Stimulated activated CD8-positive, alpha-beta memory T cell treated with anti-CD3 and anti-CD28 coated beads, Interleukin-7, amount 100 ng/mL, for 48 hours (primary cell): Measurements from ENCODE around the gene THOP1.

ENCODE experiments used
- DNase-seq, 2 donors: peaks; one replicate each; pipeline ENCODE4 v3.0.0-alpha.2; 2020; ENCODE audit warnings: low read depth in 1 of 2; ENCODE audit errors: extremely low read depth in 1 of 2

THOP1 gene

DNA sequence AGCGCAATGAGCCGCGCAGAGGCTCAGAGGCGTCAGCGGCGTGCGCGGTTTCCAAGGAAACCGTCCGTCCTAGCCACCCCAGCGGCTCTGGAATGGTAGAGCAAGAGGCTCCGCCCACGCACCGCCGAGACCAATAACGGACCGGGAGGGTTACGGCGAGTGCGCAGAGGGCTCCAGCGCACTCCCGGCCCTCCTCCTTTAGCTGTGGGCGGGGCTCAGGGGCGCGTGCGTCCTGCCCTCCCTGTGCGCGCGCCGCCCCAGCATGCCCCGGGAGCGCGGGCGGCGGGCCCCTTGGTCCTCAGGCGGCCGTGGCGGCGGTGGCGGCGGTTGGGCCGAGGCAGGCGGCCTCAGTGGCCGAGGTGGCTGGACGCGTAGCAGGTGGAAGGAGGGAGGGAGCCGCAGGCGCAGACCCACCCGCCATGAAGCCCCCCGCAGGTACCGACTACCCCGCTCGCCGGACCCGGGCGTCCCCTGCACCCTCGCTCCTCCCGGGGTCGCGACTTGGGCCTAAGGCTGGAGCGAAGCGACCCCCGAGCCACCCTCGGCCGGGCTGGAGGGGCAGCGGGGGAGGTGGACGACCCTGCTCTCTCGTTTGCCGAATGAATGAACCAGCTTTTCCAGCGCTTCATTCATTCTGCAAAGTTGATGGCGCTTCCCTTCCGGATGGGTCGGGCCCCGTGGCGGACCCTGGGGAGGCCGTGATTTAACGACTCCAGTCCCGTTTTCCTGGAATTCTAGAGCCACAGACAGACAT lies at the start of gene THOP1:
THOP1 (plus strand) TSS at position 260 of the 754 bp plus-strand sequence; CDS start at position 420, 160 bp downstream.
- DNase-seq = peak; percentile 99 to 100

DNA sequence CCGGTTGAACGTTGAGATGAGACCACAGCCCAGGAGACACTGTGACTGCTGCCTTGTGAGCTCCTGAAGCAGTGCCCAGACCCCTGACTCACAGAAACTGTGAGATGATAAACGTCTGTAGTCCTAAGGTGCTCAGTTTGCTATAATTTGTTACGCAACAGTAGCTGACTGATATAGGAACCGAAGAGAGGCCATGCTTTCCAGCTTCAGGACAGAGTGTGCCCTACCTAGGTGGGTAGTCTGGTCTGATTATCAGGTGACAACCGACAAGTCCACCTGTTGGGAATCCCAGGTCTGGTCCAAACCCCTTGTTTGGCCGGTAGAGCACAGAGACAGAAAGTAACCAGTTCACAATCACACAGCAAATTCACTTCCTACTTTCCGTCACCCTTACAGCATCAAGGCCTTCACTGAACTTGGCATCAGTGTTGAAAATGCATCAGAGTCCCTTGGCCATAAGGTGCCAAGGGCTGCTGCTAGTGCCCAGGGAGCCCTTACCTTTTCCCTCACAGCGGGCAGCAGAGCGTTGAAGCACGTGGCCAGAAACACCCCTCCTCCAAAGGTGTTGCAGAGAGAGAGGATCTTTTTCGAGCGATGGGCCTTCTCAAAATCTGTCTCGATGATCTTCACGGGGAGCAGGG lies 48.6 kb upstream of the THOP1 start:
- DNase-seq = no peak

DNA sequence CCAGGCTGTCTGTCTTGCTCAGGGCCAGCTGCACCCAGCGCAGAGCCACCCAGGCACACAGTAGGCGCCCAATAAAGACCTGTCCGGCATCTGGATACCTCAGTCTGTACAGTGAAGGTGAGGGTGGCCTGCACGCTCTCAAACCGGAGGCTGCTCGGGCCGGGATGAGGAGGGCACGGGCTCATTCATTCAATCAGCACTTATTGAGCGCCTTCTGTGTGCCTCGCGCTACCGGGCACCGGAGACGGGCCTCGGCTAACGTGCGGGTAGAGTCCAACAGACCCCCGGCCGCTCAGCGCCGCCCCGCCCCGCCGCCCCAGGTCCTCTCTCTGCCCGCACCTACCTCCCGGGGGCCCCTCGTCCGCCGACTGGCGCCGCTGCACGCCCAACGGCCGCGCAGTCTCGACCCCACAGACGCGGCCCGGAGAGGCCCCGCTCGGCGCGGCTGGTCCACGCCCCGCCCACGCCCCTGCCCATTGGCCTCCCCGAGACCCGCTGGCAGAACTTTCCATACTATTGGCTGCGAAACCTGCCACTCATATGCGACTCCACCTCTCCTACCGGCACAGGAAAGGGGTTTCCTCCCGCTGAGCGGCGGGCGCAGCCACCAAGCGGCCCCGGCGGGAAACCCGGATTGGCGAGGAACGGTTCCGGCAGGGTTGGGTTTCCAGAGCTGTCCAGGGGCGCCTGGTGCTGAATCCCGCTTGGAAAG lies 45.5 kb upstream of the THOP1 start, which contains the start of gene SLC39A3:
SLC39A3 (minus strand) TSS at position 416 of the 712 bp plus-strand sequence. CDS start 2,760 bp downstream, outside the sequence.
- DNase-seq = peak; percentile 96 to 98

DNA sequence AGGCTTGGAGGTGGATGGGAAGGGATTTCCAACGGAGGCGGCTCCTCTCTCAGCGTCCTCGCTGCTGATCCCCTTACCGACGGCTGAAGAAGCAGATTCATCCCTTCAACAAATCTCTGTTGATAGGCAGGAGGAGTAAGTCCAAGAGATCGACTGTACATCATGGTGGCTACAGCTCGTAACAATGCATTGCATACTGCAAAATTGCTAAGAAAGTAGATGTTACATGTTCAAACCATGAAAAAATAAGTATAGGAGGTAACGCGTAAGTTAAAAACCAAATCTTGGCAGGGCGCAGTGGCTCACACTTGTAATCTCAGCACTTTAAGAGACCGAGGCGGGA lies 45.0 kb upstream of the THOP1 start:
- no peak for DNase-seq

DNA sequence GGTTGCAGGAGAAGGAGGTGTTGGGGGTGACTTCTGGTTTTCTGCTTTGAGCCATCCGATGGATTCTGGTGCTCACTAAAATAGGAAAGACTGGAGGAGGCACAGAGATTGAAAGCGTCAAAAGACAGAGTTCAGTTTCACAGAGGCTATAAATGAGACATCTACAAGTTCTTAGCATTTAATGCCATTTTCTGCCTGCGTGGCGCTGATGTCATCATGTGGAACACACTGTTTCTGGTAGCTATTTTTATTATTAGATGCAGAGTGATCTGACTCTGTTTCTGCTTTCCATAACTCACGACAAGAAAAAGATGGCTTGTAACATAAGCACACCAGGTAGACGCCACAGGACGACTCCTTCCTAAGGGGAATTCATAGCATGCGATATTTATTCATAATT lies 42.2 kb upstream of the THOP1 start:
- no peak for DNase-seq

DNA sequence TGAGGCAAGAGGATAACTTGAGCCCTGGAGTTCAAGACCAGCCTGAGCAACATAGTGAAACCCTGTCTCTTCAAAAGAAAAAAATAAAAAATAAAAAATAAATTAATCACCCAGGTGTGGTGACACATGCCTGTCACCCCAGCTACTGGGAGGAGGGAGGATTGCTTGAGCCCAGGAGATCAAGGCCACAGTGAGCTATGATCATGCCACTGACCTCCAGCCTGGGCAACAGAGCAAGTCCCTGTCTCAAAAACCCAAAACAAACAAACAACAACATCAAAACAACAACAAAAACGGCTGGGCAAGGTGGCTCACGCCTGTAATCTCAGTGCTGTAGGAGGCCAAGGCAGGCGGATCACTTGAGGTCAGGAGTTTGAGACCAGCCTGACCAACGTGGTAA lies 41.2 kb upstream of the THOP1 start:
- no peak for DNase-seq

DNA sequence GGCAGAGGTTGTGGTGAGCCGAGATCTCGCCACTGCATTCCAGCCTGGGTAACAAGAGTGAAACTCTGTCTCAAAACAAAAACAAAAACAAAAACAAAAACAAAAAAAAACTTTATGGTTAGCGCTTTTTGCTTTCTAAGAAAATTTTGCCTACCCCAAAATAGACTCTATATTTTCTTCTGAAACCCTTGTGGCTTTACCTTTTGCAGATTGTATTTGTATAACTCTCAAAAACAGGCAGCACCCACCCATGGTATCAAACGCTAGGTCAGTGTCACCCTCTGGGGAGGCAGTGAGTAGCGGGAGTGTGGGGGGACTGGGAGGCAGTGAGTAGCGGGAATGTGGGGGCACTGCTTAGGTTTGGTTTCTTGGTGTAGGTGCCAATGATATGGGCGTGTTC lies 38.0 kb upstream of the THOP1 start:
- DNase-seq = no peak

DNA sequence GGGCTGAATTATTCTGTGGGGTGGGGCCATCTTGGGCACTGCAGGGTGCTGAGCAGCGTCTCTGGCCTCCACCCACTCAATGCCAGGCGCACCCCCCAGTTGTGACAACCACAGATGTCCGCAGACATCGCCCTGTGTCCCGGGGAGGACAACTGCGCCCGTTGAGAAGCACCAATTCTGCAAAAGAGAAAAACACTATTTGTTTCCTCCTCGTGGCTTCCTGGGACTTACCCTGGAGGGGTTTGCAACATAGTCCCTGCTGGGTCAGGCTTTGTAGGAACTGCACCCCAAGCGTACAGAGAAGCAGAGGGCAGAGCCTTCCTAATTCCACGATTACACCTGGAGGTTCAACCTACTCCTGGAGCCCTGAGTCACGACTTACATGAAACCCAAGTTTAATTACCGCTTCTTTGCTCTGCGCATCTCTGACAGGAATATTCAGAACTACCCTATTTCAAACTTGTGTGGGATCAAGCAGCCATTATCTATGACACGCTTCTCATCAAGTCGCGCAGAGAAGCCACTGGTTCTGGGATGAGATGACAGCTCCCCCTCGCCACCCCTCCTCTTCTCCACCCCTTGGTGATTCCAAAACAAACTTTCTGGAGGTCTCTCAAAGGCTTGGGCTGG lies 34.4 kb upstream of the THOP1 start:
- no peak for DNase-seq

DNA sequence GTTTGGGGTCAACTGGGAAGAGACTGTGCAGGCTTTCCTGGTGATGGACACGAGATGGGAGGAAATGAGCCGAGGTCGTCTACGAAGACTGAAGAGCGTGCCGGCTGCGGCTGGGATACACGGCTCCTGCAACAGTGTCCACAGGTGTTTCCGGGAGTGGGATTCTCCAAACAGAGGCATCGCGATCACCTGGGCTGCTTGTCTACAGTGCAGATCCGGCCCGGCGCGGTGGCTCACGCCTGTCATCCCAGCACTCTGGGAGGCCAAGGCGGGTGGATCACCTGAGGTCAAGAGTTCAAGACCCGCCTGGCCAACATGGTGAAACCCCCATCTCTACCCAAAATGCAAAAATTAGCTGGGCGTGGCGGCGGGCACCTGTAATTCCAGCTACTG lies 33.9 kb upstream of the THOP1 start:
- no peak for DNase-seq

DNA sequence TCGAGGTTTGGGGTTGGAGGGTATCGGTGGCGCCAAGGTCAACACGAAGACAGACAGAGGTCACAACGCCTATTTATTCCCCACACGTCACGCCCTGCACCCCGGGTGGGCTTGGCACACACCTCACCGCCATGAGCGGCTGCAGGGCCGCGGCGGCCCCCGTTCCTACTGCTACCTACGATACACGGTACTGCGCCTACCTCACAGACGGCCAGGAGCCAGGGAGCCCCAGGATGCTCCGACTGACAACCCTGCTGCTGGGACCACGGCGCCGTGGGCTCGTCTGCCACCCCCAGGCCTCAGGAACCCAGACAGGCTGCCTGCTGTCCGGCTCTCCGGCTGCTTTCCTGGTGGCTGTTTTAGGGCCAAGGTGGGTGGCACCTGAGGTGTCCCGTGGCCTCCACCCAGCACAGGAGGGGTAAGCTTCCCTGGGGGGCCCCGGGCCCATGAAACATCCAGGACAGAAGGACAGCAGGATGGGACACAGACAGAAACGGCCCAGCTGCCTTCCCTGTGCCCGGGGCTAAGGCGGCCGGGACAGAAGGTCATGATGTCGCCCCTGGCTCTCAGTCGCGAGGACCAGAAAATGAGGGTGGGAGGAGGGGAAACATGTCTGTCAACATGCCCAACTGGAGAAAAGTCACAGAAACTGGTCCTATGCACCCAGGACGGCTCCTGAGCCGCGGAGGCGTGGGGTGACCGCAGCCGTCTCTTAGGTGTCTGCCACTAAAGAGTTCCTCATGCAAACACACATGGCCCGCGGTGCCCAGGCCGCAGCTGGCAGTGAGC lies 30.4 kb upstream of the THOP1 start:
- no peak for DNase-seq

DNA sequence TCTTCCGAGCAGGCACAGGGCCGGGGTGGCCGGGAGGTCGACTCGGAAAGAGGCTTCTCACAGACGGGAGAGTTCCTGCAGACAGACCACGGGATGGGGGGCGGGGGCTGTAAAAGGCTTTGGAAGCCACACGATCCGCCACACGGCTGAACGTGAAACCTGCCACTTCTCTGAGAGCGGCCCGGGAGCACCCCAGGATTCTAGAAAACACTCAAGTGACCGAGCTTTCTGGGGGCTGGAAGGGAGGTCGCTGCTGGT lies 29.9 kb upstream of the THOP1 start:
- DNase-seq = no peak

DNA sequence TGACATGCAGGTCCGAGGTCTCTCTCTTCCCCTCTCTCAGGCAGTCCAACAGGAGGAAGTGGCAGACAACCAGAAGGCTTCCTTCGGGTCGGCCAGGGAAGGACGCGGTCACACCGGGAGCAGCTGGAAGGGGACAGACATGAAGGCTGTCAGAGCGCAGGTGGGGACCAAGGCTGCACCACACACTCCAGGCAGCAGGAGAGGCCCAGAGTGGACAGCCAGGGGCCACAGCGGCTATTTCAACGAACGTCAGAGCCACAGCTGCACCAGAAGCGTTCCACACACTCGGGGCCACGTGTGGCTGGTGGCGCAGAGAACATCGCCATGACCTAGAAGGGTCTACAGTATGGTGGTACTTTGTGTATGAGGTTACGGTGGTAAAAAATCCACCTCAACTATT lies 29.5 kb upstream of the THOP1 start:
- DNase-seq = no peak

DNA sequence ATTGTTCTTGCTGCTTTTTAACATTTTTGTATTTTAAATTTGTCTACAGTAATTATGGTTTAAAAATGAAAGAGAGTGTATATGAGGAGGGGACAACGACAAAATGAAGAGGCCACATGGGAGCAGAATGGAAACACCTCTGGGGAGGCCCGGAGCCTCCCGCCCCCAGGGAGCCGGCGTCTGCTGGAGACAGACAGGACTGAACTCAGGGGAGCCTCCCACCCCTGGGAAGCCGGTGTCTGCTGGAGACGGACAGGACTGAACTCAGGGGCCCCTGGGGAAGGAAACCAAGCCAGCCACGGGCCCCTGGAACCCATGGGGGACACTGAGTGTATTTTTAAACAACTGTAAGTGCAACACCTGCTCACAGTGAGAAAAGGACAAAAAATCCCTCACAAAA lies 28.8 kb upstream of the THOP1 start:
- DNase-seq = no peak

DNA sequence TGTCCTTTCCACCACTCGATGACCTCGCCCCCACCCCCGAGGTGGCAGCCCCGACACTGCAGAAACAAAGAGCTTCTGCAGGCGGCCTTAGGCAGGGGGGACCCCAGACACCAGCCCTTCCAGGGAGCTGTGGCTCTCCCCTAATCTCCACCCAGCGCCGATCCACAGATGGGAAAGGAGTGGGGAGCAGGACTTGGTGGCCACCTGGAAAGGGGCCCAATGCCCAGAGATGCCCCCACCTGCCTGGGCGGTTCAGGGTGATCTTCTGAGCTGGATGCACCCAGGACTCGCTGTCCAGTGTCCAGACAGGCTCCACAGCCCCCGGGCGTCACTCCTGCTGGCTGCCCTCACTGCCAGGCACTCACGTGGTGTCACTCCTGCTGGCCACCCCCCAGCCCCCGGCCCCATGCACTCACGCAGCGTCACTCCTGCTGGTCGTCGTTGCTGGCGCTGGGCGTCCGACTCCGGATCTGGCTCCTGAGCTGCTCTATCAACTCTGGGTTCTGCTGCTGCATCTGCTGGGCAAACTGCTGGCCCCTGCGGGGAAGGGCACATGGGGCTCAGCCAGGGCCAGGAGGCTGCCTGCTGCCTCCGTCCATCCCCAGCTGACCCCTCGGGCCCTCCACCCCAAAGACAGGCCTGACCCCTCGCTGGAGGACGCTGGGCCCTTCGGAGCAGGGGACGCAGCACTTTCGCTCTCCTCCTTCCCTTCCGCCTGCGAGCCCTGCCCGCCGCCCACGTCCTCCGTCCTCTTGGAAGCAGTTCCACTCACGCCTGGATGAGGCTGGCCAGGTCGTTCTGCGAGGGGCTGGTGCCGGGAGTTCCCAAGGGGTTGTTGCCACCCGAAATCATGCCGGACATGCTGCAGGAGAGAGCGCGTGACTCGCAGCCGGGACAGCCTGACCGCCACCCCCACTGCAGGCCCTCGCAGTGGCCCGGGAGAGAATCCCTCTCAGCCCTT lies 28.1 kb upstream of the THOP1 start:
- DNase-seq = no peak

DNA sequence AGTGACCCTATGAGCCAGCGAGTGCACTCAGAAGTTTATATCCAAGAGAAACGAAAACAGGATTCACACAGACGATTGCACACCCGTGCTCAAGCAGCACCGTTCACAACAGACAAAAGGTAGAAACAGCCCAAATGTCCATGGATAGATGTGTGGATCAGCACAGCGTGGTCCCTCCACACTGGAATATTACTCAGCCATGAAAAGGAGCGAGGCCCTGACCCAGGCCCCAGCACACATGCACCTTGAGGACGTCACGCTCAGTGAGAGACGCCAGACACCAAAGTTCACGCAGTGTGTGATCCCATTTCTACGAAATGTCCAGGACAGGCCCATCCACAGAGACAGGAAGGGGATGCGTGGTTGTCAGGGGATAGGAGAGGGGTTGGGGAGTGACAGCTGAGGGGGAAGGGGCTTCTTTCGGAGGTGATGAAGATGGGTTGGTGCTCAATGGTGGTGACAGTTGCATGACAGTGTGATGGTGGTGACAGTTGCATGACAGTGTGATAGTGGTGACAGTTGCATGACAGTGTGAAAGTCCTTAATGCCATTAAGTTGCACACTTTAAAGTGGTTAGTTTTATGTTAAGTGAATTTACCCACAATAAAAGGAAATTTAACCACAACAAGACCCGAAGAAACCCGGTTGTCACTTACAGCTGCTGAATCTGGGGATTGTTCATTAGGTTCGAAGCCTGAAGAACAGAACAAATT lies 26.5 kb upstream of the THOP1 start:
- no peak for DNase-seq

DNA sequence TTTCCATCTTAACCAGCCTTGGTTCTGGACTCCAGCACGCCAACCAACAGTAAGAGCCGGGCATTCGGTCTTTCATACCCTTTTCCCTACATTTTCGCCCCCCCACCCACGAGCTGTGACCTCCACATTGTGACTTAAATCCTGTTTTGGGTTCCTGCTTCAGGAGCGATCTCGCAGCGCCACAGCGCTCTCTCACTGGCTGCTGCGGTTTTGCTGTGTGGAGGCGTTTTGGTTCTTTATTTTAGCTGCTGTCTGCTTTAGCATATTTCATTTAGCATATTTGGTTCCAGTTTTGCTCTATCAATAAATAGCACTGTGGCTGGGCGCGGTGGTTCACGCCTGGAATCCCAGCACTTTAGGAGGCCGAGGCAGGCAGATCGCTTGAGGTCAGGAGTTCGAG lies 25.9 kb upstream of the THOP1 start:
- DNase-seq = no peak

DNA sequence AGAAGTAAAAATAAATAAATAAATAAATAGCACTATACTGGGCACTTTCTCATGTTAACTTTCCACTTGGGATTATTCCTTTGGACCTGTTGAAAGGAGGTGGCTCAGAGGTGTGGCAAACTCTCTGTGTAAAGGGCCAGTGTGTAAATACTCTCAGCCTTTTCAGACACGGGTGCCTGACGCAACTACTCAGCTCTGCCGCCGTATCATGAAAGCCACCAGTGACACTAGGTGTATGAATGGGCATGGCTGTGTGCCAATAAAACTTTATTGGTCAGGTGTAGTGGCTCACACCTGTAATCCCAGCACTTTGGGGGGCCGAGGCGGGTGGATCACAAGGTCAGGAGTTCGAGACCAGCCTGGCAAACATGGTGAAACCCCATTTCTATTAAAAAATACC lies 25.3 kb upstream of the THOP1 start:
- no peak for DNase-seq

DNA sequence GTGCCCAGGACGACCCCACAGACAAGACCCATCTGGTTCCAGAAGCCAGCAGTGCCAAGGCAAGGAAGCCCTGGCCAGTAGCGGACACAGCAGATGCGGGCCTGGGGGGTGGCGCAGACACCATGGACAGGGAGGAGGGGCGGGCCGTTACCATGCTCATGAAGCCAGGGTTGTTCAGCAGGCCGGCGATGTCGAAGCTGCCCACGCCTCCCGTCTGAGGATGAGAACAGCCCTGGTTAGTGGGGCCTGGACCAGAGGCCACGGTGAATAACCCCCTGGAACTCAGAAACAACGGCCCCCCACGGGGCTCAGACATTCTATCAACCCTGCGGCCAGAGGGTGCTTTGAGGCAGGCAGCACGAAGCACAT lies 24.0 kb upstream of the THOP1 start:
- no peak for DNase-seq
